ENCODE measurements around the gene PTGDS. TPM values are rescaled to one million over a fixed set of nuclear protein-coding genes. Genes with fewer than 3 reads are reported as not detected.
A peak's percentile ranks its signal among the peaks of the same experiment; 100 is the strongest.

The PTGDS gene
- total and polyA plus RNA-seq, 4 donors = 0.23 to 15.2 (median 6.4) TPM

DNA sequence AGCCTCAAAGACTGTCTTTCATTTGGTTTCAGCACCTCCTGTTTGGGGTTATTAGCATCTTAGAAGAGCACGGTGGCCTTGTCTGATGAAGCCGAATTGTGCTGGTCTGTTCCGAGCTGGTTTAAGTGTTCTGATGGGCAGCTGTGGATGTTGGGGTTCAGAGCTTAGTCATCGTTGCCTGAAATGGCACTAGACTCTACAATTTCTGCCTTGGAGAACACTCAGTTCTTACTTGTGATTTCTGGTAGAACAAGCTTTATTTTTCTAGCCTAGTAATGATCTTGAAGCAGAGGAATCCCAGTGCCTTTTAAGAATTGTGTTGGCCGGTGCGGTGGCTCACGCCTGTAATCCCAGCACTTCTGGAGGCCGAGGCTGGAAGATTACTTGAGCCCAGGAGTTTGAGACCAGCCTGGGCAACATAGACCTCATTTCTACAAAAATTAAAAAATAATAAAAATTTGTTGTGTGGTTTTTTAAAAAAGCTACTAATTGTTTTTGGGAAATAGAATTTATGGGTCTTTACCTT is 40.6 kb upstream of the PTGDS start:
- H3K9ac ChIP-seq (ENCODE audit: low read depth in 1 of 2, low read length in 2 of 2) = no peak overlapping the region
- no peak overlapping the region for H3K27ac ChIP-seq (ENCODE audit: low read depth in 1 of 2, low read length in 2 of 2)
- H3K9me3 ChIP-seq (ENCODE audit: control insufficient read depth in 4 of 4, low read length in 3 of 4) = no peaks in the 10 kb centered on the region
- H3K4me3 ChIP-seq (ENCODE audit: low read depth in 1 of 3, low read length in 3 of 3) = no peak overlapping the region
- peaks cover 0 to 10% (median 6%) of the 10 kb centered on the region in 4 donors for H3K36me3 ChIP-seq (ENCODE audit: control insufficient read depth in 4 of 4, insufficient read depth in 3 of 4, low read depth in 1 of 4, low read length in 3 of 4)
- WGBS = 98% methylated on average over 8 of the region's 8 CpGs
- TF ChIP-seq, protein P1, sequence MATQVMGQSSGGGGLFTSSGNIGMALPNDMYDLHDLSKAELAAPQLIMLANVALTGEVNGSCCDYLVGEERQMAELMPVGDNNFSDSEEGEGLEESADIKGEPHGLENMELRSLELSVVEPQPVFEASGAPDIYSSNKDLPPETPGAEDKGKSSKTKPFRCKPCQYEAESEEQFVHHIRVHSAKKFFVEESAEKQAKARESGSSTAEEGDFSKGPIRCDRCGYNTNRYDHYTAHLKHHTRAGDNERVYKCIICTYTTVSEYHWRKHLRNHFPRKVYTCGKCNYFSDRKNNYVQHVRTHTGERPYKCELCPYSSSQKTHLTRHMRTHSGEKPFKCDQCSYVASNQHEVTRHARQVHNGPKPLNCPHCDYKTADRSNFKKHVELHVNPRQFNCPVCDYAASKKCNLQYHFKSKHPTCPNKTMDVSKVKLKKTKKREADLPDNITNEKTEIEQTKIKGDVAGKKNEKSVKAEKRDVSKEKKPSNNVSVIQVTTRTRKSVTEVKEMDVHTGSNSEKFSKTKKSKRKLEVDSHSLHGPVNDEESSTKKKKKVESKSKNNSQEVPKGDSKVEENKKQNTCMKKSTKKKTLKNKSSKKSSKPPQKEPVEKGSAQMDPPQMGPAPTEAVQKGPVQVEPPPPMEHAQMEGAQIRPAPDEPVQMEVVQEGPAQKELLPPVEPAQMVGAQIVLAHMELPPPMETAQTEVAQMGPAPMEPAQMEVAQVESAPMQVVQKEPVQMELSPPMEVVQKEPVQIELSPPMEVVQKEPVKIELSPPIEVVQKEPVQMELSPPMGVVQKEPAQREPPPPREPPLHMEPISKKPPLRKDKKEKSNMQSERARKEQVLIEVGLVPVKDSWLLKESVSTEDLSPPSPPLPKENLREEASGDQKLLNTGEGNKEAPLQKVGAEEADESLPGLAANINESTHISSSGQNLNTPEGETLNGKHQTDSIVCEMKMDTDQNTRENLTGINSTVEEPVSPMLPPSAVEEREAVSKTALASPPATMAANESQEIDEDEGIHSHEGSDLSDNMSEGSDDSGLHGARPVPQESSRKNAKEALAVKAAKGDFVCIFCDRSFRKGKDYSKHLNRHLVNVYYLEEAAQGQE (IDR thresholded peaks at IDR 0.05) = no peak
- TF ChIP-seq YY1 (IDR thresholded peaks at IDR 0.05) (no peak), RAD21 (IDR thresholded peaks at IDR 0.05) (no peak), GABPA (IDR thresholded peaks at IDR 0.05 in 1 of 2, conservative IDR thresholded peaks at IDR 0.05 in 1 of 2) (no peak), FOXA2 (IDR thresholded peaks at IDR 0.05) (no peak), SP1 (IDR thresholded peaks at IDR 0.05) (no peak), JUND (IDR thresholded peaks at IDR 0.05) (no peak), HNF4A (conservative IDR thresholded peaks at IDR 0.05) (no peak), TAF1 (conservative IDR thresholded peaks at IDR 0.05) (no peak), RXRA (IDR thresholded peaks at IDR 0.05) (no peak)
- TF ChIP-seq, protein P2, sequence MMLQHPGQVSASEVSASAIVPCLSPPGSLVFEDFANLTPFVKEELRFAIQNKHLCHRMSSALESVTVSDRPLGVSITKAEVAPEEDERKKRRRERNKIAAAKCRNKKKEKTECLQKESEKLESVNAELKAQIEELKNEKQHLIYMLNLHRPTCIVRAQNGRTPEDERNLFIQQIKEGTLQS (IDR thresholded peaks at IDR 0.05) = no peak
- H3K4me1 ChIP-seq (ENCODE audit: control insufficient read depth in 4 of 4, insufficient read depth in 4 of 4, low read length in 3 of 4) = peaks cover 18 to 41% (median 28%) of the 10 kb centered on the region in 4 donors
- no peak for DNase-seq (ENCODE audit: low spot score)
- H3K27me3 ChIP-seq (ENCODE audit: control insufficient read depth in 4 of 4, insufficient read depth in 4 of 4, low read length in 3 of 4) = no peaks in the 10 kb centered on the region

DNA sequence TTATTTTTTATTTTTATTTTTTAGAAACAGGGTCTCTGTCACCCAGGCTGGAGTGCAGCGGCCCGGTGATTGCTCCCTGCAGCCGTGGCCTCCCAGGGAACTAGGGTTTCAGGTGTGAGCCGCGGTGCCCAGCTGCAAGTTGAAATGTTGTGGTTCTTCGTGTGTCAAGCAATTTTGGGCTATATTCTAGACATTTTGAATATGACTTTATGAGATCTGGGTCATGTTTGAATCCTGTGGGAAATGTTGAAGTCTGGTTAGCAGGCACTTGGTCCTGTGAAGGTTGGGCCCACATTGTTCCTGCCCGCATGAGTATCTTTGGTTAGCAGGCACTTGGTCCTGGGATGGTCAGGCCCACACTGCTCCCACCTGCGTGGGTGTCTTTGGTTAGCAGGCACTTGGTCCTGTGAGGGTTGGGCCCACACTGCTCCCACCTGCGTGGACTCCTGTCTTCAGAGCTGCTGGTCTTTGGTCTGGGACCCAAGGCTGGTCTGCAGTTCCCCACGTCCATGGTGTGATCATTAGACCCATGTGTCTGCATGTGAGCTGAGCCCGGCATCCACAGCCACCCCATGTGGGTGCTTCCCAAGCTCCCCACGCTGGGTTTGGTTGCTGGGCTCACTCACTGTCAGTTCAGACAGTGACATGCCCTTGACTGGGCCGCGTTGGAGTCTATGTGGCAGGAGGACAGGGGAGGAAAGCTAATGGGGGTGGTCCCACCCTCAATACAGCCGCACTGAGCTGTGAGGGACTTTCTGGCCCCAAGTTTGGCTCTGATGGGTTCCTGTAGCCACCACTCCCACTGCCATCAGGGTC is 39.9 kb upstream of the PTGDS start:
- H3K27ac ChIP-seq (ENCODE audit: low read depth in 1 of 2, low read length in 2 of 2) = peak overlapping the region; percentile 82 to 93
- no peak for DNase-seq (ENCODE audit: low spot score)
- no peaks in the 10 kb centered on the region for H3K27me3 ChIP-seq (ENCODE audit: control insufficient read depth in 4 of 4, insufficient read depth in 4 of 4, low read length in 3 of 4)
- H3K4me3 ChIP-seq (ENCODE audit: low read depth in 1 of 3, low read length in 3 of 3) = no peak overlapping the region
- H3K9ac ChIP-seq (ENCODE audit: low read depth in 1 of 2, low read length in 2 of 2) = peak overlapping the region in 1 of 2 donors; percentile 52
- no peaks in the 10 kb centered on the region for H3K9me3 ChIP-seq (ENCODE audit: control insufficient read depth in 4 of 4, low read length in 3 of 4)
- H3K36me3 ChIP-seq (ENCODE audit: control insufficient read depth in 4 of 4, insufficient read depth in 3 of 4, low read depth in 1 of 4, low read length in 3 of 4) = peaks cover 0 to 14% (median 9%) of the 10 kb centered on the region in 4 donors
- TF ChIP-seq, protein P3, sequence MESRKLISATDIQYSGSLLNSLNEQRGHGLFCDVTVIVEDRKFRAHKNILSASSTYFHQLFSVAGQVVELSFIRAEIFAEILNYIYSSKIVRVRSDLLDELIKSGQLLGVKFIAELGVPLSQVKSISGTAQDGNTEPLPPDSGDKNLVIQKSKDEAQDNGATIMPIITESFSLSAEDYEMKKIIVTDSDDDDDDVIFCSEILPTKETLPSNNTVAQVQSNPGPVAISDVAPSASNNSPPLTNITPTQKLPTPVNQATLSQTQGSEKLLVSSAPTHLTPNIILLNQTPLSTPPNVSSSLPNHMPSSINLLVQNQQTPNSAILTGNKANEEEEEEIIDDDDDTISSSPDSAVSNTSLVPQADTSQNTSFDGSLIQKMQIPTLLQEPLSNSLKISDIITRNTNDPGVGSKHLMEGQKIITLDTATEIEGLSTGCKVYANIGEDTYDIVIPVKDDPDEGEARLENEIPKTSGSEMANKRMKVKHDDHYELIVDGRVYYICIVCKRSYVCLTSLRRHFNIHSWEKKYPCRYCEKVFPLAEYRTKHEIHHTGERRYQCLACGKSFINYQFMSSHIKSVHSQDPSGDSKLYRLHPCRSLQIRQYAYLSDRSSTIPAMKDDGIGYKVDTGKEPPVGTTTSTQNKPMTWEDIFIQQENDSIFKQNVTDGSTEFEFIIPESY (IDR thresholded peaks at IDR 0.05) = no peak
- peaks cover 21 to 48% (median 32%) of the 10 kb centered on the region in 4 donors for H3K4me1 ChIP-seq (ENCODE audit: control insufficient read depth in 4 of 4, insufficient read depth in 4 of 4, low read length in 3 of 4)
- WGBS = 87% methylated on average over 15 of the region's 15 CpGs
